Gastroesophageal sphincter (tissue), 4 donors: Measurements from ENCODE around the gene MESD. TPM values are rescaled to one million over a fixed set of nuclear protein-coding genes. Genes with fewer than 3 reads are reported as not detected.

Experiments used
- ATAC-seq: fragments of 150-250 bp; one replicate; pipeline ENCODE4 v1.9.1; 2016; ENCODE audit warnings: mild to moderate bottlenecking, moderate library complexity
- H3K27ac ChIP-seq, 4 donors: fragments of 200-600 bp; sonication (generic) in 3 of 4; 1 replicate in 3 of 4; 2 replicates in 1 of 4; pipeline ENCODE4 v1.5.1; 2016 to 2019
- H3K27me3 ChIP-seq: fragments of 200-600 bp; sonication (generic); one replicate; pipeline ENCODE4 v1.5.1; 2019
- H3K36me3 ChIP-seq, 2 donors: fragments of 200-600 bp; sonication (generic); one replicate each; pipeline ENCODE4 v1.5.1; 2019; ENCODE audit warnings: control low read depth in 1 of 2
- H3K4me1 ChIP-seq, 3 donors: fragments of 200-600 bp; sonication (generic); 1 replicate in 2 of 3; 2 replicates in 1 of 3; pipeline ENCODE4 v1.5.1; 2016 to 2019; ENCODE audit warnings: control low read depth in 2 of 3
- H3K4me3 ChIP-seq, 2 donors: fragments of 200-600 bp; sonication (generic); one replicate each; pipeline ENCODE4 v1.5.1; 2019; ENCODE audit warnings: mild to moderate bottlenecking in 1 of 2, moderate library complexity in 1 of 2
- H3K9me3 ChIP-seq, 3 donors: fragments of 200-600 bp; sonication (generic); one replicate each; pipeline ENCODE4 v1.5.1; 2017 to 2019; ENCODE audit warnings: control low read depth in 2 of 3
- CTCF ChIP-seq, 4 experiments: fragments of 200-600 bp in 2 of 4; fragments of 450-650 bp in 2 of 4; sonication (generic) in 1 of 4; IDR thresholded peaks; one replicate each; pipeline ENCODE4 v1.5.1; 2017 to 2019; ENCODE audit warnings: antibody characterized with exemption in 4 of 4, mild to moderate bottlenecking in 2 of 4, moderate library complexity in 2 of 4
- EP300 ChIP-seq: sonication (generic); formaldehyde crosslinking; IDR thresholded peaks from one replicate; pipeline ENCODE4 v1.6.1; 2017; ENCODE audit warnings: antibody characterized with exemption, mild to moderate bottlenecking
- POLR2A ChIP-seq, 2 donors: fragments of 450-650 bp; IDR thresholded peaks; one replicate each; pipeline ENCODE4 v1.6.1; 2017; ENCODE audit warnings: antibody characterized with exemption in 2 of 2, mild to moderate bottlenecking in 2 of 2, moderate library complexity in 1 of 2
- POLR2AphosphoS5 ChIP-seq: sonication (generic); formaldehyde crosslinking; IDR thresholded peaks from one replicate; pipeline ENCODE4 v1.6.1; 2017; ENCODE audit warnings: antibody characterized with exemption
- WGBS, 2 donors: methylation state at CpG; one replicate each; pipeline ENCODE4 v1.1.5; 2018; ENCODE audit warnings: low coverage in 1 of 2; 5-methylcytosine and 5-hydroxymethylcytosine counted together
- total RNA-seq, 4 donors: library from RNA; depleted of rRNA; stranded (reverse); fragments of >200 nt; gene quantifications; one replicate each; pipeline ENCODE4 v1.1.0, GENCODE V29; 2016

Gene MESD
- total RNA-seq, 4 donors from 2014 or later: 16.2 to 26.9 (median 20.1) TPM

- 91 to 92% methylated on average over 4 to 8 of the region's 9 CpGs for WGBS, 2 donors
- Histone ChIP-seq H3K4me3 (no peak overlapping the region), H3K9me3 (no peaks in the 10 kb centered on the region), H3K27me3 (no peaks in the 10 kb centered on the region), H3K27ac (peak overlapping the region in 1 of 4 donors; percentile 32), H3K36me3 (no peaks in the 10 kb centered on the region), H3K4me1 (peaks cover 0 to 31% (median 5%) of the 10 kb centered on the region in 3 donors)
- TF ChIP-seq POLR2A (IDR thresholded peaks at IDR 0.05) (no peak), EP300 (no peak), CTCF (IDR thresholded peaks at IDR 0.05) (no peak), POLR2AphosphoS5 (no peak)
- no peak for ATAC-seq
Observed at GRCh38 chr15:81014446-81015093, 25.0 kb upstream of the MESD start.

- ATAC-seq: no peak
- Histone ChIP-seq H3K27ac (no peak overlapping the region), H3K36me3 (no peaks in the 10 kb centered on the region), H3K4me3 (no peak overlapping the region), H3K4me1 (peaks cover 0 to 31% (median 5%) of the 10 kb centered on the region in 3 donors), H3K27me3 (no peaks in the 10 kb centered on the region), H3K9me3 (no peaks in the 10 kb centered on the region)
- TF ChIP-seq CTCF (IDR thresholded peaks at IDR 0.05): no peak
- no peak for TF ChIP-seq POLR2A (IDR thresholded peaks at IDR 0.05)
- no peak for TF ChIP-seq POLR2AphosphoS5
- no peak for TF ChIP-seq EP300
- 72 to 90% methylated on average over 3 to 4 of the region's 4 CpGs for WGBS, 2 donors
Observed at GRCh38 chr15:81013396-81013929, 23.8 kb upstream of the MESD start.

GRCh38 chr15:81012588-81012987 lies 23.0 kb upstream of the MESD start:
- H3K27ac ChIP-seq: no peak overlapping the region
- no peak overlapping the region for H3K4me3 ChIP-seq
- no peaks in the 10 kb centered on the region for H3K27me3 ChIP-seq
- TF ChIP-seq CTCF (IDR thresholded peaks at IDR 0.05) (no peak), POLR2AphosphoS5 (no peak), EP300 (no peak), POLR2A (IDR thresholded peaks at IDR 0.05) (no peak)
- no peaks in the 10 kb centered on the region for H3K36me3 ChIP-seq
- ATAC-seq: no peak
- H3K9me3 ChIP-seq: no peaks in the 10 kb centered on the region
- WGBS, 2 donors: 92% methylated on average over 2 of the region's 2 CpGs; no CpG with 5 or more reads in 1 of the 2 donors
- H3K4me1 ChIP-seq: peaks cover 0 to 31% (median 5%) of the 10 kb centered on the region in 3 donors

- H3K9me3 ChIP-seq: no peaks in the 10 kb centered on the region
Observed at GRCh38 chr15:81011593-81011992, 22.0 kb upstream of the MESD start.

More at GRCh38 chr15:81011593-81011992, 22.0 kb upstream of the MESD start:
- Histone ChIP-seq H3K4me3 (no peak overlapping the region), H3K27me3 (no peaks in the 10 kb centered on the region), H3K4me1 (peaks cover 0 to 31% (median 5%) of the 10 kb centered on the region in 3 donors), H3K36me3 (no peaks in the 10 kb centered on the region), H3K27ac (no peak overlapping the region)
- TF ChIP-seq POLR2A (IDR thresholded peaks at IDR 0.05): no peak
- TF ChIP-seq EP300: no peak
- no peak for TF ChIP-seq POLR2AphosphoS5
- TF ChIP-seq CTCF (IDR thresholded peaks at IDR 0.05): no peak
- no peak for ATAC-seq
